Measurements from ENCODE around the gene VDAC2.
"Not testable (repeated sequence)": the region's sequence is repeated elsewhere in the genome, so short reads cannot be mapped to it uniquely, and the experiment has no call there.

The VDAC2 gene

GRCh38 chr10:75209086-75209920 is 1.3 kb upstream of the VDAC2 start:
- Mint-ChIP-seq H3K4me1 (peaks cover 36% of the 10 kb centered on the region), H3K9me3 (no peaks in the 10 kb centered on the region), H3K4me3 (peak overlapping the region; percentile 98 to 100), H3K27ac (peak overlapping the region; percentile 99 to 100), H3K27me3 (no peaks in the 10 kb centered on the region)
- ATAC-seq: no peak
- peak in 1 of 2 donors; percentile 14 for DNase-seq

DNA sequence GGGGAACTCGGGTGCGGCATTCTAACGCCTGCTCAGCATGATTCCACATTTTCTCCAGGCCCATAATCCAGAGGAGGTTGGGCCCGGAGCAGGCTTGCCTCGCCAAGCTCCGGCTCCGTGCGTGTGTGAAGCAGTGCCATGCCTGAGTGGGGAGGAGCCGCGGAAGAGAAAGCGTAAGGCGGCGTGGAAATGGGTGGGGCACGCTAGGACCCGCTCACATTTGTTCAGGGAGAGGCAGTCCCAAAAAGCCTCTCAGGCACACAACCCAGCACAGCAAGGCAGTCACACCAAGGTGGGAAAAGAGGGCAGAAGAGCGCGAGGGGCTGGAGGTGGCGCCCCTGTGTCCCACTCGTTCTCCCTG is 695 bp upstream of the VDAC2 start:
- H3K27ac Mint-ChIP-seq: peak overlapping the region; percentile 99 to 100
- DNase-seq (peak in 1 of 2 donors; percentile 76), ATAC-seq (peak; percentile 76)
- no peaks in the 10 kb centered on the region for H3K27me3 Mint-ChIP-seq
- H3K4me3 Mint-ChIP-seq: peak overlapping the region; percentile 98 to 100
- no peaks in the 10 kb centered on the region for H3K9me3 Mint-ChIP-seq
- peaks cover 42% of the 10 kb centered on the region for H3K4me1 Mint-ChIP-seq

DNA sequence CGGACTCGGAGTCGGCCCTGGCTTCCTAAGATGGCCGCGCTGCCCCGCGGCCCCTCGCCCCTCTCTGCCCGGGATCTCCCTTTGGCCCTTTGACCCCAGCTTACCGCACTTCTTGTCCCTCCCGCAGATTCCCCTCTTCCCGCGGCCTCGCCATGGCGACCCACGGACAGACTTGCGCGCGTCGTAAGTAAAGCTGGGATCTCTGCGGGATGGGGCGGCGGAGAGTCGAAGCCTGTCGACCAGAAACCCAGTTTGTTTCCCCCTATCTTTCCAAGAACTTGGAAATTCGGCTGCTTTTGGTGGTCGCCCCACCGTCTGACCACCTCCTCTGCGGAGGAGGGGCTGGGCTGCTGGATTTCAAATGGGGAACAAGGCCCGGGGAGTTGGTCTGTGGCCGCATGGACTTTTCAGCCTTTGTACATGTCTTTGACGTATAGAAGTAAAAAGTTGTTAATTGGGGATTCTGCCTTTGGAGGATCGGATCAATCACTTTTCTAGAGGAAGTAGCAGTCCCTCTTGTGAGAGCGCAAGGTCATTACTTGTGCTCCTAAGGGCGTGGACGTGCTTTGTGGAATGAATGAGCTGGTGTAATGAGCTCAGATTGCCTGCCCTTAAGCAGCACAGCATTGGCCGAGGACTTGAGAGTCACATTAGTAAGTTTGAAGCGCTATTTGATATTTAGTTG is 553 bp downstream of the VDAC2 start:
- peak overlapping the region; percentile 91 to 100 for H3K4me3 Mint-ChIP-seq
- H3K27me3 Mint-ChIP-seq: no peaks in the 10 kb centered on the region
- H3K27ac Mint-ChIP-seq: peak overlapping the region; percentile 99 to 100
- DNase-seq (peak; percentile 16 to 33), ATAC-seq (no peak)
- no peaks in the 10 kb centered on the region for H3K9me3 Mint-ChIP-seq
- peaks cover 47% of the 10 kb centered on the region for H3K4me1 Mint-ChIP-seq

- ATAC-seq (no peak), DNase-seq (no peak)
- Mint-ChIP-seq H3K27ac (peak overlapping the region; percentile 78 to 90), H3K4me1 (peaks cover 52% of the 10 kb centered on the region), H3K9me3 (no peaks in the 10 kb centered on the region), H3K4me3 (peak overlapping the region; percentile 91 to 100), H3K27me3 (no peaks in the 10 kb centered on the region)
Measured at GRCh38 chr10:75212343-75212742, 1.7 kb downstream of the VDAC2 start.

DNA sequence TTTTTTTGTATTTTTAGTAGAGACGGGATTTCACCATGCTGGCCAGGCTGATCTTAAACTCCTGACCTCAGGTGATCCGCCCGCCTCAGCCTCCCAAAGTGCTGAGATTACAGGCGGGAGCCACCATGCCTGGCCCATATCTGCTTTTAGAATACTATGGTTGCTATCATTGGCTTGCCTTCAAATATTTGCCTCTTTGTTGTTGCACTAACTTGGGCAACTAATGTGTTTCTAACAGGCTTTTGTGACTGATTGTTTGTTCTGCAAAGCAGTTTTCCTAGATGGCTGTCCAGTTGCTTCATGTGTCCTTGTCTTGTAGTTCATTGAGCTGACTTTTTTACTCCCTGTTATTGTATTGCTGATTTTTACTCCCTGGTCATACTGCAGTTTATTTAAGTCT is 9.7 kb downstream of the VDAC2 start:
- Mint-ChIP-seq H3K4me3 (no peak overlapping the region), H3K4me1 (peaks cover 60% of the 10 kb centered on the region), H3K27ac (peak overlapping the region; percentile 23 to 41)

DNA sequence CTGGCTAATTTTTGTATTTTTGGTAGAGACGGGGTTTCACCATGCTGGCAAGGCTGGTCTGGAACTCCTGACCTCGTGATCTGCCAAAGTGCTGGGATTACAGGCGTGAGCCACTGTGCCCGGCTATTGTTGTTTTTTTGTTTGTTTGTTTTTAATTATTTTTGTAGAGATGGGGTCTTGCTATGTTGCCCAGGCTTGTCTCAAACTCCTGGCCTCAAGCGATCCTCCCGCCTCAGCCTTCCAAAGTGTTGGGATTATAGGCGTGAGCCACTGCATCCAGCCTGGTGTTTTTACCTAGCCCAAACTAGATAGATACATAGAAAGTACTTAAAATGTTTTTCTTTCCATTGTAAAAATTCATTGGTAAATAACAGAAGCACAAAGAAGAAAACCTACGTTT is 10.9 kb downstream of the VDAC2 start:
- peaks cover 64% of the 10 kb centered on the region for H3K4me1 Mint-ChIP-seq
- H3K4me3 Mint-ChIP-seq, H3K27ac Mint-ChIP-seq, ATAC-seq, H3K9me3 Mint-ChIP-seq, DNase-seq, H3K27me3 Mint-ChIP-seq: not testable (repeated sequence)

More for the DNA sequence above, 9.7 kb downstream of the VDAC2 start:
- H3K27me3 Mint-ChIP-seq: no peaks in the 10 kb centered on the region
- ATAC-seq: no peak
- H3K9me3 Mint-ChIP-seq: no peaks in the 10 kb centered on the region
- DNase-seq: no peak

DNA sequence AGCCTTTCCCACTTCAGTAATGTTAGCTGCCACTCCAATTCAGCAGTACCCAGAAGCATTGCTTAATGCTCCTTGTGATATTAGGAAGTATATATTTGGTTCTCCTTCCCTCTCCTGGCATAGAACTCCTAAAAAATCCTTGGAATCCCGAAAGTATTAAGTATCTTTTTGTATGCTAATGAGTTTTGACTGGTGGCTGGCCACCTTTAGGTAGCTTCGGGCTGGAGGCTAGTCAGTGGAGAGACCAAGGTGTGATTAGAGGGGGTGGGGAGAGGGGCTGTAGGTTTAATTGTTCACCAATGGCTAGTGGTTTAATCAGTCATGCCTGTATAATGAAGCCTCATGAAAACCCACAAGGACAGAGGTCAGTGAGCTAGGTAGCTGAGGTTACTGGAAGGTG is 12.9 kb downstream of the VDAC2 start:
- Mint-ChIP-seq H3K4me3 (no peak overlapping the region), H3K4me1 (peaks cover 76% of the 10 kb centered on the region), H3K27ac (peak overlapping the region; percentile 4 to 87), H3K27me3 (no peaks in the 10 kb centered on the region), H3K9me3 (no peaks in the 10 kb centered on the region)
- no peak for ATAC-seq
- no peak for DNase-seq

- DNase-seq (no peak), ATAC-seq (no peak)
- Mint-ChIP-seq H3K4me1 (peaks cover 85% of the 10 kb centered on the region), H3K4me3 (no peak overlapping the region), H3K27me3 (no peaks in the 10 kb centered on the region), H3K27ac (peak overlapping the region in 1 of 2 donors; percentile 54), H3K9me3 (no peaks in the 10 kb centered on the region)
Measured at GRCh38 chr10:75226095-75226494, 15.5 kb downstream of the VDAC2 start.

GRCh38 chr10:75226656-75227055 is 16.1 kb downstream of the VDAC2 start:
- Mint-ChIP-seq H3K4me3 (no peak overlapping the region), H3K9me3 (no peaks in the 10 kb centered on the region), H3K4me1 (peaks cover 84% of the 10 kb centered on the region), H3K27ac (peak overlapping the region; percentile 8 to 54), H3K27me3 (no peaks in the 10 kb centered on the region)
- no peak for ATAC-seq
- no peak for DNase-seq

GRCh38 chr10:75228278-75228677 is 17.7 kb downstream of the VDAC2 start:
- H3K4me1 Mint-ChIP-seq: peaks cover 80% of the 10 kb centered on the region
- no peaks in the 10 kb centered on the region for H3K27me3 Mint-ChIP-seq
- peak overlapping the region in 1 of 2 donors; percentile 5 for H3K4me3 Mint-ChIP-seq

GRCh38 chr10:75228834-75229233 is 18.2 kb downstream of the VDAC2 start:
- peak overlapping the region; percentile 84 to 94 for H3K27ac Mint-ChIP-seq
- ATAC-seq: no peak

More at GRCh38 chr10:75228278-75228677, 17.7 kb downstream of the VDAC2 start:
- ATAC-seq (no peak), DNase-seq (no peak)
- Mint-ChIP-seq H3K27ac (peak overlapping the region; percentile 84 to 94), H3K9me3 (no peaks in the 10 kb centered on the region)

GRCh38 chr10:75229971-75230370 is 19.4 kb downstream of the VDAC2 start:
- no peak overlapping the region for H3K4me3 Mint-ChIP-seq
- H3K27me3 Mint-ChIP-seq: no peaks in the 10 kb centered on the region
- H3K27ac Mint-ChIP-seq: peak overlapping the region in 1 of 2 donors; percentile 60
- H3K4me1 Mint-ChIP-seq: peaks cover 71% of the 10 kb centered on the region
- ATAC-seq (no peak), DNase-seq (no peak)
- H3K9me3 Mint-ChIP-seq: no peaks in the 10 kb centered on the region

More at GRCh38 chr10:75228834-75229233, 18.2 kb downstream of the VDAC2 start:
- Mint-ChIP-seq H3K27me3 (no peaks in the 10 kb centered on the region), H3K4me3 (no peak overlapping the region), H3K4me1 (peaks cover 80% of the 10 kb centered on the region), H3K9me3 (no peaks in the 10 kb centered on the region)
- no peak for DNase-seq

- no peak overlapping the region for H3K4me3 Mint-ChIP-seq
- peak; percentile 86 to 94 for DNase-seq
- no peaks in the 10 kb centered on the region for H3K9me3 Mint-ChIP-seq
- no peaks in the 10 kb centered on the region for H3K27me3 Mint-ChIP-seq
- peaks cover 64% of the 10 kb centered on the region for H3K4me1 Mint-ChIP-seq
- ATAC-seq: peak; percentile 63
- H3K27ac Mint-ChIP-seq: peak overlapping the region; percentile 70 to 94
Measured at GRCh38 chr10:75230600-75231038, 20.0 kb downstream of the VDAC2 start.

DNA sequence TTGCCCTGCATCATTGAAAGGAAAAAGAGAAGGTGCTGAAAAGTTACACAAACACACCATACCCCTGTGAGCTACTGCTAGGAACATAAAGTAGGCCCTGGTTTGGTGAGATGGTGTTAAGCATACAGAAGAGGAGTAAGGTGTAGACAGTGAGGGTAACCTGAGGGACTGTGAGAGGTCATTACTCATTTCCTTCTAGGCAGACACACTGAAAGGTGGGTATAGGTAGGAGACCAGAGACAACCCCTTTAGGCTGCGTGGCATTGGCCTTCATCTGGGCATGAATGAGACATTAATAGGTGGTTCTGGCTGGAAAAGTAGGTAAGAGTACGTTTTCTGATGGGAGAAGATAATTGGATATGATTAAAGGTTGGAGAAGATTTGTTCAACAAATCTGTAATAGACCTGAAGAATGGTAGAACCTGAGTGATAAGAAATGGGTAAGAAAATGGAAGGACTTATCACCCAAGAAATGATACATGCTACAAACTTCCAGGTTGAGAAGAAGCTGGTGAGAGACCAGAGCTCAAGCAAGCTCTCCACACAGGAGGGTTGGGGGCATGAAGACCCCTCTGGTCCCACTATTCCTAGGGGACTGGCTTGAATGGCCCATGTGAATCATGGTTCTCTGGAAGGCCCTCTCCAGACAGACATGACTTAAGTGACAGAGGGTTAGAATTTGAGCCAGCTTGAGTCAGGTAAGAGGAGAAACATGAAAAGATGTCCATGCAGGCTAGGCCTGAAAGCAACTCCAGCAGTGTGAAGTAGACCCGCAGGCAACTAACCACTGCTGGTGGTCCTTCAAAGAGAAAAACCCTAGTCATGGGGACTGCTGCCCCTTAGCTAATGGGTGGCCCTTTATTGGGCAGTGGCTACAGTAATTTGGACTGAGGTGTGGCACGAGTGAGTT is 21.3 kb downstream of the VDAC2 start:
- DNase-seq (no peak), ATAC-seq (no peak)
- Mint-ChIP-seq H3K27me3 (no peaks in the 10 kb centered on the region), H3K9me3 (no peaks in the 10 kb centered on the region), H3K4me1 (peaks cover 59% of the 10 kb centered on the region), H3K4me3 (no peak overlapping the region), H3K27ac (peak overlapping the region in 1 of 2 donors; percentile 41)

DNA sequence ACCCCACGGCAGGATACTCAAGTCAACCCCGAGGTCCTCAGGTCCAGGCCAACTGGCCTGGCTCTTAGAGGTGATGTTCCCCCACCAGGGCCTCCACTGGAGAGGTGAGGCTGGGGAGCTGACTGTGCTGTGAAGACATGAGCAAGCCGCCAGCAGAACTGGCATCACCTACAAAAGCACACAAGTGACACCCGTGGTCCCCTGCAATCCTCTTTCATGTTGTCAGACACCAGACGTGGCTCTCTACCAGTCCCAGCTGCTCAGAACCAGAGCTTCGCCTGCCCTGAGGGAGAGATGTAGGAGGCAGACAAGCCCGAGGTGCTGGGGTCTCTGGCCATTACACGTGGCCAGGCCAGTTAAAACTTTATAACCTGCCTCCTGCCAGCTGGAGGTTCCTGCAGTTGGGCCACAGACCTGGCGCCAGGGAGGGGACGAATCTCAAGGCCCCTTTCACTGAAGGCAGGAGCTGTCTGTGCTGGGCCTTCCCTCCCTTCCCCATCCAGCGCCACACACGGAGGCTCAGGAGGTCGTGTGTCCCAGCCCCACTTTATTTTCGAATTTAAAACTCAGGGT is 22.9 kb downstream of the VDAC2 start:
- Mint-ChIP-seq H3K4me1 (peaks cover 48% of the 10 kb centered on the region), H3K27me3 (no peaks in the 10 kb centered on the region)
- ATAC-seq: no peak

More for the DNA sequence above, 22.9 kb downstream of the VDAC2 start:
- Mint-ChIP-seq H3K9me3 (no peaks in the 10 kb centered on the region), H3K27ac (peak overlapping the region; percentile 92 to 96), H3K4me3 (peak overlapping the region; percentile 88 to 90)
- DNase-seq: peak in 1 of 2 donors; percentile 18

Data from stimulated activated naive CD8-positive, alpha-beta T cell treated with anti-CD3 and anti-CD28 coated beads, Interleukin-15, amount 100 ng/mL, for 72 hours (primary cell).